ENCODE measurements around the gene KLK12.

KLK12 gene

GRCh38 chr19:50983625-50984292 lies 51.0 kb downstream of the KLK12 start, which contains the start of gene KLK7:
KLK7 (minus strand) TSS chr19:50983917; CDS start chr19:50982399, 1,518 bp downstream.
- DNase-seq (ENCODE audit: low read depth, low spot score), result no peak

- DNase-seq (ENCODE audit: low read depth, low spot score), result no peak
These were observed 52.6 kb downstream of the KLK12 start for GRCh38 chr19:50982186-50982585.

DNA sequence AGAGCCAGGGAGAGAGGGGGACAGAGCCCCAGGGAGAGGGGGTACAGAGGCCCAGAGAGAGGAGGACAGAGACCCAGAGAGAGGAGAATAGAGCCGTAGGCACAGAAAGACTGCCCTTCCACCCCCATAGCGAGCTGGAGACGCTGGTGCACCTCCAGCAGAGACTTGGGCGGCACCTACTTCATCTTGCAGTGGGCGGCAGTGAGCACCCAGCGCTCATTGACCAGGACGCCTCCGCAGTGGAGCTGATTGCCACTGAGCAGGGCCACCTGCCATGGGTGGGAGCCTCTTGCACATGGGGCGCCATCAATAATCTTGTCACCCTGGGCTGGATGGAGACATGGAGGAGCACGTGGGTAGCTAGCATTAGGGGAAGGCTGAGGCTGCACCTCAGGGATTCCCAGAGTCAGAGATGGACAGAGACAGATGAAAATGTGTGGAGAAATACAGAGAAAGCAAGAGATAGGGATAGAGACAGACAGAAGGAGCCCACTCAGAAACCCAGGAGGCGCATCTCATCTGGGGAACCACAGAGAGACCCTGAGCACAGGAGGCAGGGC lies 53.1 kb downstream of the KLK12 start:
- DNase-seq (ENCODE audit: low read depth, low spot score), result no peak

- no peak for DNase-seq (ENCODE audit: low read depth, low spot score)
These were observed 54.6 kb downstream of the KLK12 start for GRCh38 chr19:50980208-50980607.

GRCh38 chr19:50979758-50980157 lies 55.0 kb downstream of the KLK12 start:
- DNase-seq (ENCODE audit: low read depth, low spot score), result no peak

Data from brain pericyte (primary cell).